GM12891 (cell line): ENCODE data around the gene TOB1.

Source experiments
- POLR2A ChIP-seq: IDR thresholded peaks from 2 replicates; pipeline ENCODE4 v1.6.1; 2011; ENCODE audit warnings: low read depth, low read length, control low read depth
- POLR2AphosphoS5 ChIP-seq: IDR thresholded peaks from 2 replicates; pipeline ENCODE4 v1.6.1; 2011; ENCODE audit warnings: low read depth, low read length, control low read depth
- POU2F2 ChIP-seq: IDR thresholded peaks from 2 replicates; pipeline ENCODE4 v1.6.1; 2011; ENCODE audit warnings: low read depth, mild to moderate bottlenecking, control low read depth, low read length, moderate library complexity
- TAF1 ChIP-seq: IDR thresholded peaks from 2 replicates; pipeline ENCODE4 v1.6.1; 2011; ENCODE audit warnings: low read depth, low read length, control low read depth

- TF ChIP-seq POLR2AphosphoS5 = no peak
- TF ChIP-seq POLR2A = no peak
- no peak for TF ChIP-seq TAF1
- TF ChIP-seq POU2F2 = no peak
Observed at GRCh38 chr17:50868140-50868438, 1.9 kb upstream of the TOB1 start.
